ENCODE measurements around the gene STRADA.

STRADA gene

GRCh38 chr17:63718988-63719387, 22.6 kb downstream of the STRADA start:
- H3K4me3 ChIP-seq (ENCODE audit: low read depth, low read length) = no peak overlapping the region
- TF ChIP-seq CTCF (IDR thresholded peaks at IDR 0.05; ENCODE audit: low read depth, low read length) = no peak

- H3K4me3 ChIP-seq (ENCODE audit: low read depth, low read length) = no peak overlapping the region
These were observed 25.2 kb downstream of the STRADA start for GRCh38 chr17:63716426-63716825.

GRCh38 chr17:63714550-63715277, 26.9 kb downstream of the STRADA start:
- no peak overlapping the region for H3K4me3 ChIP-seq (ENCODE audit: low read depth, low read length)
- TF ChIP-seq CTCF (IDR thresholded peaks at IDR 0.05; ENCODE audit: low read depth, low read length) = no peak

More at GRCh38 chr17:63716426-63716825, 25.2 kb downstream of the STRADA start:
- TF ChIP-seq CTCF (IDR thresholded peaks at IDR 0.05; ENCODE audit: low read depth, low read length) = no peak

GRCh38 chr17:63709110-63709509, 32.5 kb downstream of the STRADA start:
- no peak overlapping the region for H3K4me3 ChIP-seq (ENCODE audit: low read depth, low read length)
- TF ChIP-seq CTCF (IDR thresholded peaks at IDR 0.05; ENCODE audit: low read depth, low read length) = no peak

GRCh38 chr17:63707151-63707550, 34.4 kb downstream of the STRADA start:
- H3K4me3 ChIP-seq (ENCODE audit: low read depth, low read length) = no peak overlapping the region
- TF ChIP-seq CTCF (IDR thresholded peaks at IDR 0.05; ENCODE audit: low read depth, low read length) = no peak

GRCh38 chr17:63706336-63707082, 35.1 kb downstream of the STRADA start:
- TF ChIP-seq CTCF (IDR thresholded peaks at IDR 0.05; ENCODE audit: low read depth, low read length) = no peak
- no peak overlapping the region for H3K4me3 ChIP-seq (ENCODE audit: low read depth, low read length)

GRCh38 chr17:63705657-63706056, 35.9 kb downstream of the STRADA start:
- no peak overlapping the region for H3K4me3 ChIP-seq (ENCODE audit: low read depth, low read length)
- TF ChIP-seq CTCF (IDR thresholded peaks at IDR 0.05; ENCODE audit: low read depth, low read length) = no peak

Measured in WI38 (cell line).